ENCODE data around the gene MAP1B. TPM values are rescaled to one million over a fixed set of nuclear protein-coding genes. Genes with fewer than 3 reads are reported as not detected.

Gene MAP1B
- total RNA-seq, 4 donors from 2014 or later: 479 to 654 (median 593) TPM

DNA sequence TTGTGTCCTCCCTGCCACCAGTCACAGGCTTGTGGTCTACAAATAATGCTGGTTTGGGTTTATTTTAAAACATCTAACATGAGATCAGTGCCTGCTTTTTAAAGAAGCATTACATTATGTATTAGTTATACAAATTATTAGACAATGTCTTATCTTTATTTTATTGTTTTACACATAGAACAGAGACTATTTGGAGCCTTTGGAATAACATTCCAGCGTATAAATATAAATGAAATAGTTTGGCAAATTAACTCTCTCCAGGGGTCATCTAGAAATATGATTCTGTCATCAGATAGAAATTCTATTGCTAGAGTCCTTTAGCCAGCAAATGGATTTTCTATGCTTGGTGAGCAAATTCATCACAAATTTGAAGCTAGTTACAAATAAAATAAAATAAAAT, 22.4 kb downstream of the MAP1B start:
- TF ChIP-seq, protein P1, sequence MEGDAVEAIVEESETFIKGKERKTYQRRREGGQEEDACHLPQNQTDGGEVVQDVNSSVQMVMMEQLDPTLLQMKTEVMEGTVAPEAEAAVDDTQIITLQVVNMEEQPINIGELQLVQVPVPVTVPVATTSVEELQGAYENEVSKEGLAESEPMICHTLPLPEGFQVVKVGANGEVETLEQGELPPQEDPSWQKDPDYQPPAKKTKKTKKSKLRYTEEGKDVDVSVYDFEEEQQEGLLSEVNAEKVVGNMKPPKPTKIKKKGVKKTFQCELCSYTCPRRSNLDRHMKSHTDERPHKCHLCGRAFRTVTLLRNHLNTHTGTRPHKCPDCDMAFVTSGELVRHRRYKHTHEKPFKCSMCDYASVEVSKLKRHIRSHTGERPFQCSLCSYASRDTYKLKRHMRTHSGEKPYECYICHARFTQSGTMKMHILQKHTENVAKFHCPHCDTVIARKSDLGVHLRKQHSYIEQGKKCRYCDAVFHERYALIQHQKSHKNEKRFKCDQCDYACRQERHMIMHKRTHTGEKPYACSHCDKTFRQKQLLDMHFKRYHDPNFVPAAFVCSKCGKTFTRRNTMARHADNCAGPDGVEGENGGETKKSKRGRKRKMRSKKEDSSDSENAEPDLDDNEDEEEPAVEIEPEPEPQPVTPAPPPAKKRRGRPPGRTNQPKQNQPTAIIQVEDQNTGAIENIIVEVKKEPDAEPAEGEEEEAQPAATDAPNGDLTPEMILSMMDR (IDR thresholded peaks at IDR 0.05): no peak
- no peak for DNase-seq (ENCODE audit: low spot score)
- ATAC-seq (ENCODE audit: low FRiP score): no peak

DNA sequence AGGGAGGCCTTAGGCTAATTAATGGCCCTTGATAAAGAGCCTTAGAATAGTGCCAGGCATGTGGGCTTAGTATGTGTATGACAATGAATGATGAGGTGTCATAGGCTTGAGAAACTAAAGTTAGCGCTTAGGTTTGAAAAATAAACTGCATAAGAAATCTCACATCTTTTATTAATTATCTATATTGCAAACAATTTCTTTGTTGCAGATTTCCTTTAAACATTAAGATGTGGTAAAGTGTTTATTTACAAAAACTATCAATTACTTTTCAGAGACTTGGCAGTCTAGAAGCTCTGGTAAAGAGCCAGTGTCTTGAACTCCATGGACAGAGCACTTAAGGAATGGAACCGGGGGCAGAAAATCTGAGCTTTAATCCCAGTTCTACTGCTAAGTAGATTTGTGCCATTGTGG, 23.1 kb downstream of the MAP1B start:
- TF ChIP-seq, protein P1 (IDR thresholded peaks at IDR 0.05): no peak
- DNase-seq (ENCODE audit: low spot score) (no peak), ATAC-seq (ENCODE audit: low FRiP score) (no peak)

DNA sequence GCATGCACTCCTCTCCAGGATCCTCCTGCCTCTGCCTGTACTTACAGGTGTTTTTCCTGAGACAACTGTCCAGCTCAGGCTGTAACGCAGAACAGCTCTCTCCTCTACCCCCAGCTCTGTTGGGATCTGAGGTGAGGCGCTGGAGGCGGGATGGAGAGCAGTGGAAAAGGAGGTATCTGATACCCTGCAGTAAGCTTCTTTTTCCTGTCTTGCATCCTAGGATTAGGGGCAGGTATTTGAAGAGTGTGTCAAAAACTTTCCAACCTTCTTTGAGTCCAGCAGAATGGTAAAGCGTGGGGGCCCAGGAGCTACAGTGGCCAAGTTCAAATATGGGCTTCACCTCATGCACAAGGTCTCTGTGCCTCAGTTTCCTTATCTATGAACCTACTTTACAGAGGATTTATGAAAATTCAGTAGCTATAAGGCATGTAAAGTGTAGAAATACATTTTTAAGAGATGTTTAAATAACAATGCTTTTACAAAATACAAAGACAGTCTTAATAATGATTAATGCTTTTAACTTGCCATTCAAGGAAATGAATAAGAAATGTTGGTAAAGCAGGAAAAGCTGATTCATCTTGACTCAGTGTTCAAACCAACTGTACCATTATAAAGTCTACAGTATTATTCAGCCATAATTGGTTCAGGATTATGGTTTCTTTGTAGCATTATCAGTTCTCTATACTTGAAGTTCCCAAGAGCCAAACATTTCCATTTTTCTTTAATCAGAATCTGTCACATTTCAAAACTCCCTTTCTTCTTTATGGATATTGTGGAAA, 26.1 kb downstream of the MAP1B start:
- no peak for ATAC-seq (ENCODE audit: low FRiP score)
- TF ChIP-seq, protein P1 (IDR thresholded peaks at IDR 0.05): no peak
- no peak for DNase-seq (ENCODE audit: low spot score)

DNA sequence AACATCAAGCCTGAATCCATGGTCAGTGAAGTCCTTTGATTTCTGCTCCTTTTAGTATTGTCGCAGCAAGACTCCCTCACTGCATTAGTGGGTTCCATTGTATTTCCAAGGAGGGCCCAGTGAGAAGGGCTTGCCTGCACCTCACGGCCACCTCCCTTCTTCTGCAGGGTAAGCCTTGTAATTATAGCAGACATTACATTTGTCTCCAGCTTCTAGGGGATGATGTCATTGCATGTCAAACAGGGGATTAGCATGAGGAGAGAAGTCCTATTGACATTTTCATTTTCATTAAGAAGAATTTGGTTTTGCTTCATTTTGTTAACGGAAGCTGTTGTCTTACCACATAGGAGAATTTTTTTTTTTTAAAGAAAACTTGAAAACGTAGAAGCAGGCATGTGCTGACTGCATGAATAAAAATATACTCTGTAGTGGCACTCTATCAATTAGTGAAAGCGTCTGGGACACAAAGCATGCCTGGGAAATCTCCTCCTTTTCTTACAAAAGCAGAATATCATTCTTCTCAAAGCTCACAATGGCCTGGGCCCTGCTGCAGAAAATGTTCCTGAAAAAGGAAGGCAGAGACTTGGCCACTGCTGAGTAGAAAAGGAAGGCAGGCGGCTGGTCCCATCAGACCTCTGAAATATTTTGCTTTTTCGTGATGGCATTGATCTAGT, 27.1 kb downstream of the MAP1B start:
- DNase-seq (ENCODE audit: low spot score) (no peak), ATAC-seq (ENCODE audit: low FRiP score) (no peak)
- TF ChIP-seq, protein P1 (IDR thresholded peaks at IDR 0.05): no peak

DNA sequence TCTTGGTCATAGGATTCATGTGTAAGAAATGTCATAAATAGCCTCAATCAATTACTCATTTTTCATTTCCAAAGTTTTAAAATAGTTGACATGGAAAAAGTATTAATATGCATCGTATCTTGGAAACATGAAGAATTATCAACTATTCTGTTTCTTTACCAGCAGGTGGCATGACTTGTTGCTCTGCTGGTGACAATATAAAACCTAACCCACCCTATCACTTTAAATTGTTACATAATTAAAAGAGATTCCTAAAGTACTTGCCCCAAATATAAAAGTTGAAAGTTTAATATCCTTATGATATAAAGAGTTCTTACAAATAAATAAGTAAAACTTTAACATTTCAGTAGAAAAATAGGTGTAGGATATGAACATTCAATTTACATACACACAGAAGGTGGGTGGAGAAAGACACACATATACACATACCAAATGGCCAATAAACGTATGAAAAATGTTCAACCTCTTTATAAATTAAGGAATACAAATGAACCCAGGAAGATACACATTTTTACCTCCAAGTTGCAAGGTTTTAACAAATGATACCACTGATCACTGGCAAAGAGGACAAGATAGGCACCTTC, 30.6 kb downstream of the MAP1B start:
- ATAC-seq (ENCODE audit: low FRiP score) (no peak), DNase-seq (ENCODE audit: low spot score) (no peak)
- TF ChIP-seq, protein P1 (IDR thresholded peaks at IDR 0.05): no peak

DNA sequence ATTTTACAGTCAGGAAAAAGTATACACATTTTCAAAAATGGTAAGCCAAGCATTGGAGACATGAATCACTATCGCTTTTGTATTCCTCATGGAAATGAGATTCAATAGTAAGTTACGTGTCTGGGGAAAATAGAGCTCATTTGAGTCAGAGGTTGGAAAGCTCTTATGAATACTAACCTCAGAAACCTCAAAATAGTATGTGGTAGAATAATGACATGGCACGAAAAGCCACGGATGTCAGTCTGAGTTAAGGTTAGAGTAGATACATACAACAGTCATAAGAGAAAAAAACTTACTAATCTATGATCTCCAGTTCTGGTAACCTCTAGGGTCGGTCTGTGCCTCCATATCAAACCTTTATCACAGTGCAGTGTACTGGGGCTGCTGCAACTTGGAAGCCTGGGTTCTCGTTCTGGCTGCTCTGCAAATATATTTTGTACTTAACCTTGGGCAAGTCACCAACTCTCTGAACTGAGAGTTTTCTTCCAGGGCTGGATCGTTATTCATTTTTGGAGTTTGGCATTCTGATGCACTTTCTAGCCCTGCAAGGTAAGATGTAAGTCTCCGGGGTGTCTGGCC, 31.8 kb downstream of the MAP1B start:
- TF ChIP-seq, protein P1 (IDR thresholded peaks at IDR 0.05): no peak
- ATAC-seq (ENCODE audit: low FRiP score) (no peak), DNase-seq (ENCODE audit: low spot score) (no peak)
